Glutamatergic neuron (in vitro differentiated cells): ENCODE measurements around the gene ANKRD45. TPM values are rescaled to one million over a fixed set of nuclear protein-coding genes. Genes with fewer than 3 reads are reported as not detected.
"Not testable (repeated sequence)": the region's sequence is repeated elsewhere in the genome, so short reads cannot be mapped to it uniquely, and the experiment has no call there.

ENCODE experiments used
- DNase-seq: peaks from one replicate; pipeline ENCODE4 v3.0.0; 2022
- H3K27ac Mint-ChIP-seq: one replicate; pipeline ENCODE4 v1.8.0; 2020; ENCODE audit warnings: mild to moderate bottlenecking, mixed read lengths, inconsistent platforms; ENCODE audit not compliant: unreplicated experiment
- H3K27me3 Mint-ChIP-seq: one replicate; pipeline ENCODE4 v1.8.0; 2020; ENCODE audit warnings: mild to moderate bottlenecking, moderate library complexity, mixed read lengths, inconsistent platforms; ENCODE audit not compliant: unreplicated experiment
- H3K36me3 Mint-ChIP-seq: one replicate; pipeline ENCODE4 v1.8.0; 2020; ENCODE audit warnings: mild to moderate bottlenecking, mixed read lengths, inconsistent platforms; ENCODE audit not compliant: unreplicated experiment
- H3K4me1 Mint-ChIP-seq: one replicate; pipeline ENCODE4 v1.8.0; 2020; ENCODE audit warnings: mild to moderate bottlenecking, low read depth, mixed read lengths, inconsistent platforms; ENCODE audit not compliant: unreplicated experiment
- H3K4me3 Mint-ChIP-seq: one replicate; pipeline ENCODE4 v1.8.0; 2020; ENCODE audit warnings: mild to moderate bottlenecking, mixed read lengths, inconsistent platforms; ENCODE audit not compliant: unreplicated experiment
- H3K9me3 Mint-ChIP-seq: one replicate; pipeline ENCODE4 v1.8.0; 2020; ENCODE audit warnings: mild to moderate bottlenecking, moderate library complexity, mixed read lengths, inconsistent platforms; ENCODE audit not compliant: unreplicated experiment
- CTCF ChIP-seq: fragments of 200-600 bp; sonication (generic); IDR thresholded peaks from one replicate; pipeline ENCODE4 v1.5.0; 2021; ENCODE audit not compliant: partially characterized antibody, unreplicated experiment
- total RNA-seq: library from RNA; stranded (reverse); fragmentation: NEBNext Ultra II Directional; extraction: Animal tissue kit (Norgen Biotek cat#: 25700); gene quantifications from one replicate; pipeline ENCODE4 v1.2.1, GENCODE V29; 2021; ENCODE audit not compliant: unreplicated experiment

ANKRD45 gene
- total RNA-seq, 1 donor from 2014 or later = 4.7 TPM

GRCh38 chr1:173639102-173639501, 30.5 kb downstream of the ANKRD45 start:
- H3K4me1 Mint-ChIP-seq = no peaks in the 10 kb centered on the region
- no peaks in the 10 kb centered on the region for H3K27me3 Mint-ChIP-seq
- peaks cover 5% of the 10 kb centered on the region for H3K36me3 Mint-ChIP-seq
- peaks cover 3% of the 10 kb centered on the region for H3K9me3 Mint-ChIP-seq
- no peak overlapping the region for H3K4me3 Mint-ChIP-seq
- TF ChIP-seq CTCF = no peak
- DNase-seq = no peak
- no peak overlapping the region for H3K27ac Mint-ChIP-seq

- peaks cover 3% of the 10 kb centered on the region for H3K9me3 Mint-ChIP-seq
- H3K4me3 Mint-ChIP-seq = no peak overlapping the region
- no peaks in the 10 kb centered on the region for H3K27me3 Mint-ChIP-seq
- no peak for TF ChIP-seq CTCF
- no peaks in the 10 kb centered on the region for H3K4me1 Mint-ChIP-seq
- no peak overlapping the region for H3K27ac Mint-ChIP-seq
- no peak for DNase-seq
- H3K36me3 Mint-ChIP-seq = peaks cover 5% of the 10 kb centered on the region
Observed at GRCh38 chr1:173638043-173639021, 31.3 kb downstream of the ANKRD45 start.

GRCh38 chr1:173637236-173638042, 32.2 kb downstream of the ANKRD45 start:
- not testable (repeated sequence) for H3K27ac Mint-ChIP-seq, DNase-seq, H3K9me3 Mint-ChIP-seq, H3K4me3 Mint-ChIP-seq, H3K4me1 Mint-ChIP-seq, H3K36me3 Mint-ChIP-seq, H3K27me3 Mint-ChIP-seq

- Mint-ChIP-seq H3K36me3 (peaks cover 5% of the 10 kb centered on the region), H3K27me3 (no peaks in the 10 kb centered on the region), H3K9me3 (peaks cover 3% of the 10 kb centered on the region), H3K4me3 (no peak within 1 kb of the TSS), H3K4me1 (no peaks in the 10 kb centered on the region), H3K27ac (no peak within 1 kb of the TSS)
- DNase-seq = no peak
- TF ChIP-seq CTCF = no peak
Observed at GRCh38 chr1:173635116-173635515, 34.5 kb downstream of the ANKRD45 start, which contains the start of gene TEX50. Gene TEX50 (plus strand): TSS chr1:173635338. CDS start chr1:173635522, 184 bp downstream.

GRCh38 chr1:173628888-173629287, 40.8 kb downstream of the ANKRD45 start:
- no peak for DNase-seq
- no peak overlapping the region for H3K4me3 Mint-ChIP-seq
- peaks cover 2% of the 10 kb centered on the region for H3K27me3 Mint-ChIP-seq
- H3K4me1 Mint-ChIP-seq = no peaks in the 10 kb centered on the region
- no peak overlapping the region for H3K27ac Mint-ChIP-seq
- H3K9me3 Mint-ChIP-seq = peaks cover 1% of the 10 kb centered on the region
- no peak for TF ChIP-seq CTCF
- no peaks in the 10 kb centered on the region for H3K36me3 Mint-ChIP-seq
